OCI-LY7 (cell line): ENCODE results near the gene ZNF101.

ENCODE experiments used
- EZH2phosphoT487 ChIP-seq: fragments of 200-600 bp; sonication (generic); IDR thresholded peaks from 2 replicates; pipeline ENCODE4 v1.6.1; 2018; ENCODE audit warnings: low read depth, borderline replicate concordance, mild to moderate bottlenecking, mixed run types, antibody characterized with exemption, low read length, moderate library complexity, mixed read lengths
- TF ChIP-seq, protein P1 (sequence below): fragments of 200-600 bp; sonication (generic); conservative IDR thresholded peaks from 2 replicates; pipeline ENCODE4 v1.5.1; 2014; ENCODE audit warnings: mild to moderate bottlenecking, antibody characterized with exemption, low read length, moderate library complexity, mixed read lengths

DNA sequence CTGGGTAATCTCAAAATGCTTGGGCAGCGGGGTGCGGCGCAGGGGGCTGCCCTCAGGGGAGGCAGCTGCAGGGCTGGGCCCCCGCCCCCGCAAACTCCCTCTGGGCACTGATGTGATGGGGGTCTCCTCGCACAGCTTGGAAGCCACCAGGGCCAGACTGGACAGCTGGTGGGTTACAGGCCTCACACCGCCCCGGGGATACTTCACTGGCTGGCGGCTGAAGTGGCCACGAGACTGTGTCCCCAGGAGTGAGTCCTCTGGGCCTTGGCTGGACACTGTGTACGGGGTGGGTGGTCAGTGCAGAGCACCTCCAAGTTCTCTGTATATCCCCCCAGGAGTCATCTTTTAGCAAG, 38.6 kb upstream of the ZNF101 start:
- TF ChIP-seq, protein P1, sequence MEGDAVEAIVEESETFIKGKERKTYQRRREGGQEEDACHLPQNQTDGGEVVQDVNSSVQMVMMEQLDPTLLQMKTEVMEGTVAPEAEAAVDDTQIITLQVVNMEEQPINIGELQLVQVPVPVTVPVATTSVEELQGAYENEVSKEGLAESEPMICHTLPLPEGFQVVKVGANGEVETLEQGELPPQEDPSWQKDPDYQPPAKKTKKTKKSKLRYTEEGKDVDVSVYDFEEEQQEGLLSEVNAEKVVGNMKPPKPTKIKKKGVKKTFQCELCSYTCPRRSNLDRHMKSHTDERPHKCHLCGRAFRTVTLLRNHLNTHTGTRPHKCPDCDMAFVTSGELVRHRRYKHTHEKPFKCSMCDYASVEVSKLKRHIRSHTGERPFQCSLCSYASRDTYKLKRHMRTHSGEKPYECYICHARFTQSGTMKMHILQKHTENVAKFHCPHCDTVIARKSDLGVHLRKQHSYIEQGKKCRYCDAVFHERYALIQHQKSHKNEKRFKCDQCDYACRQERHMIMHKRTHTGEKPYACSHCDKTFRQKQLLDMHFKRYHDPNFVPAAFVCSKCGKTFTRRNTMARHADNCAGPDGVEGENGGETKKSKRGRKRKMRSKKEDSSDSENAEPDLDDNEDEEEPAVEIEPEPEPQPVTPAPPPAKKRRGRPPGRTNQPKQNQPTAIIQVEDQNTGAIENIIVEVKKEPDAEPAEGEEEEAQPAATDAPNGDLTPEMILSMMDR, result no peak
- no peak for TF ChIP-seq EZH2phosphoT487
